HCT116 (cell line): ENCODE measurements around the gene SH3GL1. TPM values are rescaled to one million over a fixed set of nuclear protein-coding genes. Genes with fewer than 3 reads are reported as not detected.

Experiments used
- ATAC-seq: fragments of 200-7000 bp; cut with Tn5 transposase; 2 replicates; pipeline ENCODE4 v1.9.1; 2020; ENCODE audit warnings: mild to moderate bottlenecking, moderate library complexity
- BruUV-seq: library from RNA; stranded (reverse); fragments of 400-500 nt; replicated peaks from 2 replicates; lab custom pipeline; 2021; lab: Mats Ljungman, UMichigan
- CTCF ChIA-PET: fragments of 300-600 bp; sonication (Branson Sonifier 250); formaldehyde crosslinking; loops from one replicate; lab custom pipeline; 2021; ENCODE audit warnings: antibody characterized with exemption; lab: Charles Lee
- POLR2A ChIA-PET: fragments of 300-600, 350-600 bp; sonication (Branson Sonifier 250); formaldehyde crosslinking; loops from one replicate; lab custom pipeline; 2021; ENCODE audit warnings: antibody characterized with exemption; lab: Charles Lee
- RAD21 ChIA-PET, 2 experiments: fragments of 300-600 bp; sonication (Branson Sonifier 250); formaldehyde crosslinking; loops; one replicate each; lab custom pipeline; 2023; ENCODE audit warnings: low total read pairs in 2 of 2; ENCODE audit not compliant: uncharacterized antibody in 2 of 2, unreplicated experiment in 2 of 2, low non-redundant PET in 1 of 2; lab: Charles Lee
- DNase-seq: peaks from one replicate; pipeline ENCODE4 v3.0.0-alpha.2; 2010; ENCODE audit warnings: low read depth, low spot score
- H2AFZ ChIP-seq: fragments of 200-600 bp; shearing (Covaris generic), sonication (generic); 2 replicates; pipeline ENCODE4 v1.6.1; 2017; ENCODE audit warnings: low read depth, mixed run types, mixed read lengths, antibody characterized with exemption, low read length; ENCODE audit not compliant: poor library complexity, severe bottlenecking
- H3K27ac ChIP-seq: 2 replicates; pipeline ENCODE4 v1.5.1; 2012; ENCODE audit warnings: low read depth, low read length
- H3K27me3 ChIP-seq: fragments of 200-600 bp; sonication (generic); 2 replicates; pipeline ENCODE4 v1.6.1; 2016; ENCODE audit warnings: mixed run types, low read length, mixed read lengths; ENCODE audit not compliant: insufficient read depth
- H3K36me3 ChIP-seq, 2 experiments: fragments of 200-500 bp in 1 of 2; fragments of 200-600 bp in 1 of 2; sonication (Bioruptor generic) in 1 of 2; sonication (generic) in 1 of 2; 2 replicates each; pipeline versions ENCODE4 v1.5.1 to v1.6.1; 2014 to 2016; ENCODE audit warnings: low read length in 2 of 2, inconsistent platforms in 1 of 2, mixed read lengths in 1 of 2, mixed run types in 1 of 2; ENCODE audit not compliant: insufficient read depth in 2 of 2, control insufficient read depth in 1 of 2
- H3K4me1 ChIP-seq, 2 experiments: fragments of 200-600 bp in 1 of 2; sonication (generic) in 1 of 2; 2 replicates each; pipeline versions ENCODE4 v1.5.1 to v1.6.1; 2012 to 2017; ENCODE audit warnings: low read length in 2 of 2, inconsistent platforms in 1 of 2, mild to moderate bottlenecking in 1 of 2, mixed read lengths in 1 of 2, mixed run types in 1 of 2, moderate library complexity in 1 of 2; ENCODE audit not compliant: insufficient read depth in 2 of 2, control insufficient read depth in 1 of 2
- H3K4me2 ChIP-seq: fragments of 200-600 bp; sonication (generic); 2 replicates; pipeline ENCODE4 v1.6.1; 2017; ENCODE audit warnings: mixed run types, low read length, mixed read lengths
- H3K4me3 ChIP-seq, 2 experiments: fragments of 200-600 bp in 1 of 2; sonication (generic) in 1 of 2; replicated peaks in 1 of 2; 2 replicates each; pipeline ENCODE4 v1.5.1; 2011 to 2016; ENCODE audit warnings: low read length in 2 of 2, control low read depth in 1 of 2, low read depth in 1 of 2, mild to moderate bottlenecking in 1 of 2, mixed read lengths in 1 of 2, mixed run types in 1 of 2
- H3K79me2 ChIP-seq: fragments of 200-600 bp; sonication (generic); 2 replicates; pipeline ENCODE4 v1.6.1; 2017; ENCODE audit warnings: mild to moderate bottlenecking, mixed run types, low read length, moderate library complexity, mixed read lengths; ENCODE audit not compliant: insufficient read depth
- H3K9ac ChIP-seq: fragments of 200-600 bp; sonication (generic); 2 replicates; pipeline ENCODE4 v1.6.1; 2016; ENCODE audit warnings: low read length, mixed read lengths
- H3K9me2 ChIP-seq: fragments of 200-600 bp; sonication (generic), shearing (Covaris generic); 2 replicates; pipeline ENCODE4 v1.6.1; 2017; ENCODE audit warnings: mixed run types, mild to moderate bottlenecking, moderate library complexity; ENCODE audit not compliant: insufficient read depth
- H3K9me3 ChIP-seq, 2 experiments: fragments of 200-500 bp in 1 of 2; fragments of 200-600 bp in 1 of 2; sonication (Bioruptor generic) in 1 of 2; sonication (generic) in 1 of 2; 2 replicates each; pipeline ENCODE4 v1.6.1; 2014 to 2017; ENCODE audit warnings: low read length in 2 of 2, mixed read lengths in 2 of 2, inconsistent platforms in 1 of 2, low read depth in 1 of 2, mild to moderate bottlenecking in 1 of 2, mixed run types in 1 of 2, moderate library complexity in 1 of 2; ENCODE audit not compliant: control insufficient read depth in 1 of 2, insufficient read depth in 1 of 2
- H4K20me1 ChIP-seq: fragments of 200-600 bp; sonication (generic), shearing (Covaris generic); 2 replicates; pipeline ENCODE4 v1.6.1; 2017; ENCODE audit warnings: mixed run types, mild to moderate bottlenecking, moderate library complexity; ENCODE audit not compliant: insufficient read depth
- CBX3 ChIP-seq: IDR thresholded peaks from 2 replicates; pipeline ENCODE4 v1.6.1; 2012; ENCODE audit warnings: low read depth
- EGR1 ChIP-seq: IDR thresholded peaks from 2 replicates; pipeline ENCODE4 v1.6.1; 2012; ENCODE audit warnings: low read depth
- ELF1 ChIP-seq: IDR thresholded peaks from 2 replicates; pipeline ENCODE4 v1.6.1; 2012; ENCODE audit warnings: low read depth, borderline replicate concordance
- EZH2 ChIP-seq: fragments of 200-600 bp; sonication (generic); IDR thresholded peaks from 2 replicates; pipeline ENCODE4 v1.6.1; 2017; ENCODE audit warnings: antibody characterized with exemption, mixed run types
- EZH2phosphoT487 ChIP-seq: fragments of 200-600 bp; IDR thresholded peaks from 2 replicates; pipeline ENCODE4 v1.6.1; 2018; ENCODE audit warnings: antibody characterized with exemption, borderline replicate concordance
- JUND ChIP-seq: IDR thresholded peaks from 2 replicates; pipeline ENCODE4 v1.6.1; 2012
- POLR2A ChIP-seq: IDR thresholded peaks from 2 replicates; pipeline ENCODE4 v1.7.0; 2011; ENCODE audit warnings: borderline replicate concordance; ENCODE audit not compliant: insufficient read depth, insufficient read length; ENCODE audit errors: extremely low read depth
- POLR2AphosphoS5 ChIP-seq: IDR thresholded peaks from 2 replicates; pipeline ENCODE4 v1.6.1; 2011; ENCODE audit warnings: mild to moderate bottlenecking, low read depth, low read length, moderate library complexity
- SIN3A ChIP-seq: IDR thresholded peaks from 2 replicates; pipeline ENCODE4 v1.6.1; 2012; ENCODE audit warnings: low read depth
- SP1 ChIP-seq: IDR thresholded peaks from 2 replicates; pipeline ENCODE4 v1.6.1; 2012; ENCODE audit warnings: low read depth
- SRF ChIP-seq: IDR thresholded peaks from 2 replicates; pipeline ENCODE4 v1.6.1; 2012; ENCODE audit warnings: low read depth
- TCF7L2 ChIP-seq: IDR thresholded peaks from 2 replicates; pipeline ENCODE4 v1.7.0; 2011; ENCODE audit warnings: borderline replicate concordance, inconsistent platforms; ENCODE audit not compliant: insufficient read depth, insufficient read length; ENCODE audit errors: extremely low read depth
- YY1 ChIP-seq: IDR thresholded peaks from 2 replicates; pipeline ENCODE4 v1.6.1; 2011; ENCODE audit warnings: low read length, low read depth, moderate library complexity, mild to moderate bottlenecking; ENCODE audit not compliant: insufficient replicate concordance; ENCODE audit errors: extremely low read depth
- ZFX ChIP-seq: fragments of 450-650 bp; IDR thresholded peaks from 2 replicates; pipeline ENCODE4 v1.6.1; 2017
- ZNF274 ChIP-seq: fragments of 200-500 bp; sonication (Bioruptor generic); IDR thresholded peaks from 2 replicates; pipeline ENCODE4 v1.6.1; 2014; ENCODE audit warnings: mild to moderate bottlenecking, low read depth, low read length, inconsistent platforms
- intact Hi-C: fragments of 100-400 bp; cut with micrococcal nuclease; formaldehyde crosslinking; loops from 2 replicates; pipeline ENCODE4 v1.10.0; 2022
- total RNA-seq: library from RNA; stranded (reverse); gene quantifications from one replicate; pipeline ENCODE4 v1.2.1, GENCODE V29; 2021; ENCODE audit not compliant: unreplicated experiment
- TF ChIP-seq, protein P1 (sequence below): IDR thresholded peaks from 2 replicates; pipeline ENCODE4 v1.6.1; 2012
- TF ChIP-seq, protein P2 (sequence below), 3 experiments: fragments of 200-600 bp in 1 of 3; sonication (generic) in 1 of 3; IDR thresholded peaks in 2 of 3; conservative IDR thresholded peaks in 1 of 3; 2 replicates each; pipeline ENCODE4 v1.5.1; 2012 to 2017; ENCODE audit warnings: low read depth in 2 of 3, low read length in 2 of 3, antibody characterized with exemption in 1 of 3, borderline replicate concordance in 1 of 3, control low read depth in 1 of 3, mild to moderate bottlenecking in 1 of 3, mixed read lengths in 1 of 3, mixed run types in 1 of 3, moderate library complexity in 1 of 3; ENCODE audit not compliant: insufficient read depth in 1 of 3
- TF ChIP-seq, protein P3 (sequence below): IDR thresholded peaks from 2 replicates; pipeline ENCODE4 v1.6.1; 2011; ENCODE audit warnings: mild to moderate bottlenecking, low read length, moderate library complexity; ENCODE audit not compliant: insufficient replicate concordance; ENCODE audit errors: extremely low read depth
- TF ChIP-seq, protein P4 (sequence below): IDR thresholded peaks from 2 replicates; pipeline ENCODE4 v1.6.1; 2012
- TF ChIP-seq, protein P5 (sequence below): IDR thresholded peaks from 2 replicates; pipeline ENCODE4 v1.6.1; 2012; ENCODE audit warnings: low read depth

SH3GL1 gene
- total RNA-seq, 1 experiment from 2014 or later, result 86.0 TPM

DNA sequence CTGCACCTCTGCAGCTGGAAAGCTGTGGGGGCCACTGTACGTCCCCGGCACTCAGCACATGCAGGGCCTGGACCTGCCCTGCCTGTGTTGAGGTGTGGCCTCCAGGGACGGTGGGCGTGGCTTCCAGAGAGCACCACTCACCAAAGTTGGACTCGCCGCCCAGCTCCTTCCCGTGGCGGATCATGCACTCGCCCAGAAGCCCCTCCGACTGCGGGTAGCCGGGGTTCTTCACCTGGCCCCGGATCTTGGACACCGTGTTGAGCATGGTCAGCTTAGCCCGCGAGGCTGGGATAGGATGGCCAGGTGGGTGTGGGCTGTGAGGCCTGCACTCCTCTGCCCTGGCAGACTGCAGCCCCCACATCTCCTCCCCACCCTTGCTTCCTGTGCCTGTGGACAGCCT is 35.0 kb downstream of the SH3GL1 start:
- no peak overlapping the region for H3K9ac ChIP-seq
- peaks cover 5 to 11% of the 10 kb centered on the region in 2 experiments; a peak in 2 of 4 replicates for H3K36me3 ChIP-seq
- no peaks in the 10 kb centered on the region for H3K9me2 ChIP-seq
- peaks cover 6 to 41% of the 10 kb centered on the region in 2 experiments; a peak in 3 of 4 replicates for H3K4me1 ChIP-seq
- no peak overlapping the region for H3K4me3 ChIP-seq
- POLR2A ChIA-PET, result no interaction called here
- no peaks in the 10 kb centered on the region for H4K20me1 ChIP-seq
- H3K9me3 ChIP-seq, result no peaks in the 10 kb centered on the region
- peak overlapping the region; percentile 19; the same call in 1 of the 2 replicates for H3K27ac ChIP-seq
- H3K27me3 ChIP-seq, result no peaks in the 10 kb centered on the region
- peaks cover 30% of the 10 kb centered on the region for H3K79me2 ChIP-seq
- no TSS peak for BruUV-seq
- DNase-seq (no peak), ATAC-seq (no peak)
- intact Hi-C loops, result no loop called here
- no peak for TF ChIP-seq POLR2A
- TF ChIP-seq, protein P1, sequence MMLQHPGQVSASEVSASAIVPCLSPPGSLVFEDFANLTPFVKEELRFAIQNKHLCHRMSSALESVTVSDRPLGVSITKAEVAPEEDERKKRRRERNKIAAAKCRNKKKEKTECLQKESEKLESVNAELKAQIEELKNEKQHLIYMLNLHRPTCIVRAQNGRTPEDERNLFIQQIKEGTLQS, result no peak
- TF ChIP-seq SIN3A, result no peak
- no peak for TF ChIP-seq JUND
- no peak for TF ChIP-seq SRF
- TF ChIP-seq EZH2phosphoT487, result no peak
- TF ChIP-seq CBX3, result no peak
- TF ChIP-seq, protein P2, sequence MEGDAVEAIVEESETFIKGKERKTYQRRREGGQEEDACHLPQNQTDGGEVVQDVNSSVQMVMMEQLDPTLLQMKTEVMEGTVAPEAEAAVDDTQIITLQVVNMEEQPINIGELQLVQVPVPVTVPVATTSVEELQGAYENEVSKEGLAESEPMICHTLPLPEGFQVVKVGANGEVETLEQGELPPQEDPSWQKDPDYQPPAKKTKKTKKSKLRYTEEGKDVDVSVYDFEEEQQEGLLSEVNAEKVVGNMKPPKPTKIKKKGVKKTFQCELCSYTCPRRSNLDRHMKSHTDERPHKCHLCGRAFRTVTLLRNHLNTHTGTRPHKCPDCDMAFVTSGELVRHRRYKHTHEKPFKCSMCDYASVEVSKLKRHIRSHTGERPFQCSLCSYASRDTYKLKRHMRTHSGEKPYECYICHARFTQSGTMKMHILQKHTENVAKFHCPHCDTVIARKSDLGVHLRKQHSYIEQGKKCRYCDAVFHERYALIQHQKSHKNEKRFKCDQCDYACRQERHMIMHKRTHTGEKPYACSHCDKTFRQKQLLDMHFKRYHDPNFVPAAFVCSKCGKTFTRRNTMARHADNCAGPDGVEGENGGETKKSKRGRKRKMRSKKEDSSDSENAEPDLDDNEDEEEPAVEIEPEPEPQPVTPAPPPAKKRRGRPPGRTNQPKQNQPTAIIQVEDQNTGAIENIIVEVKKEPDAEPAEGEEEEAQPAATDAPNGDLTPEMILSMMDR (IDR thresholded peaks at IDR 0.05 in 2 of 3, conservative IDR thresholded peaks at IDR 0.05 in 1 of 3; ENCODE audit: borderline replicate concordance in 1 of 3, insufficient read depth in 1 of 3, low read depth in 2 of 3, low read length in 2 of 3), result no peak
- no peak for TF ChIP-seq ZNF274
- no peak for TF ChIP-seq EZH2
- no peak for TF ChIP-seq YY1
- no peak for TF ChIP-seq TCF7L2
- no peak for TF ChIP-seq POLR2AphosphoS5
- TF ChIP-seq, protein P3, sequence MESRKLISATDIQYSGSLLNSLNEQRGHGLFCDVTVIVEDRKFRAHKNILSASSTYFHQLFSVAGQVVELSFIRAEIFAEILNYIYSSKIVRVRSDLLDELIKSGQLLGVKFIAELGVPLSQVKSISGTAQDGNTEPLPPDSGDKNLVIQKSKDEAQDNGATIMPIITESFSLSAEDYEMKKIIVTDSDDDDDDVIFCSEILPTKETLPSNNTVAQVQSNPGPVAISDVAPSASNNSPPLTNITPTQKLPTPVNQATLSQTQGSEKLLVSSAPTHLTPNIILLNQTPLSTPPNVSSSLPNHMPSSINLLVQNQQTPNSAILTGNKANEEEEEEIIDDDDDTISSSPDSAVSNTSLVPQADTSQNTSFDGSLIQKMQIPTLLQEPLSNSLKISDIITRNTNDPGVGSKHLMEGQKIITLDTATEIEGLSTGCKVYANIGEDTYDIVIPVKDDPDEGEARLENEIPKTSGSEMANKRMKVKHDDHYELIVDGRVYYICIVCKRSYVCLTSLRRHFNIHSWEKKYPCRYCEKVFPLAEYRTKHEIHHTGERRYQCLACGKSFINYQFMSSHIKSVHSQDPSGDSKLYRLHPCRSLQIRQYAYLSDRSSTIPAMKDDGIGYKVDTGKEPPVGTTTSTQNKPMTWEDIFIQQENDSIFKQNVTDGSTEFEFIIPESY, result no peak
- no peak for TF ChIP-seq ZFX
- TF ChIP-seq, protein P4, sequence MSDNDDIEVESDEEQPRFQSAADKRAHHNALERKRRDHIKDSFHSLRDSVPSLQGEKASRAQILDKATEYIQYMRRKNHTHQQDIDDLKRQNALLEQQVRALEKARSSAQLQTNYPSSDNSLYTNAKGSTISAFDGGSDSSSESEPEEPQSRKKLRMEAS, result no peak
- TF ChIP-seq, protein P5, sequence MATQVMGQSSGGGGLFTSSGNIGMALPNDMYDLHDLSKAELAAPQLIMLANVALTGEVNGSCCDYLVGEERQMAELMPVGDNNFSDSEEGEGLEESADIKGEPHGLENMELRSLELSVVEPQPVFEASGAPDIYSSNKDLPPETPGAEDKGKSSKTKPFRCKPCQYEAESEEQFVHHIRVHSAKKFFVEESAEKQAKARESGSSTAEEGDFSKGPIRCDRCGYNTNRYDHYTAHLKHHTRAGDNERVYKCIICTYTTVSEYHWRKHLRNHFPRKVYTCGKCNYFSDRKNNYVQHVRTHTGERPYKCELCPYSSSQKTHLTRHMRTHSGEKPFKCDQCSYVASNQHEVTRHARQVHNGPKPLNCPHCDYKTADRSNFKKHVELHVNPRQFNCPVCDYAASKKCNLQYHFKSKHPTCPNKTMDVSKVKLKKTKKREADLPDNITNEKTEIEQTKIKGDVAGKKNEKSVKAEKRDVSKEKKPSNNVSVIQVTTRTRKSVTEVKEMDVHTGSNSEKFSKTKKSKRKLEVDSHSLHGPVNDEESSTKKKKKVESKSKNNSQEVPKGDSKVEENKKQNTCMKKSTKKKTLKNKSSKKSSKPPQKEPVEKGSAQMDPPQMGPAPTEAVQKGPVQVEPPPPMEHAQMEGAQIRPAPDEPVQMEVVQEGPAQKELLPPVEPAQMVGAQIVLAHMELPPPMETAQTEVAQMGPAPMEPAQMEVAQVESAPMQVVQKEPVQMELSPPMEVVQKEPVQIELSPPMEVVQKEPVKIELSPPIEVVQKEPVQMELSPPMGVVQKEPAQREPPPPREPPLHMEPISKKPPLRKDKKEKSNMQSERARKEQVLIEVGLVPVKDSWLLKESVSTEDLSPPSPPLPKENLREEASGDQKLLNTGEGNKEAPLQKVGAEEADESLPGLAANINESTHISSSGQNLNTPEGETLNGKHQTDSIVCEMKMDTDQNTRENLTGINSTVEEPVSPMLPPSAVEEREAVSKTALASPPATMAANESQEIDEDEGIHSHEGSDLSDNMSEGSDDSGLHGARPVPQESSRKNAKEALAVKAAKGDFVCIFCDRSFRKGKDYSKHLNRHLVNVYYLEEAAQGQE, result no peak
- no peak for TF ChIP-seq EGR1
- TF ChIP-seq ELF1, result no peak
- no peak for TF ChIP-seq SP1
- no peak overlapping the region for H2AFZ ChIP-seq
- CTCF ChIA-PET, result no interaction called here
- no peak overlapping the region for H3K4me2 ChIP-seq
- RAD21 ChIA-PET, result no interaction called here
